ENCODE measurements around the gene MCC.

The MCC gene

GRCh38 chr5:113152380-113152740 lies 335.9 kb downstream of the MCC start:
- TF ChIP-seq REST (IDR thresholded peaks at IDR 0.05; ENCODE audit: insufficient read depth in 1 of 2, low read depth in 2 of 2, low read length in 2 of 2) (no peak), FOXP2 (optimal IDR thresholded peaks at IDR 0.05; ENCODE audit: borderline replicate concordance, extremely low read depth, extremely low read length, insufficient read depth) (no peak), TAF1 (IDR thresholded peaks at IDR 0.05; ENCODE audit: borderline replicate concordance, insufficient read depth, low read length) (no peak), SIN3A (IDR thresholded peaks at IDR 0.05; ENCODE audit: borderline replicate concordance, insufficient read depth, low read length) (no peak), POLR2AphosphoS5 (IDR thresholded peaks at IDR 0.05; ENCODE audit: low read depth, low read length) (no peak)

- TF ChIP-seq TAF1 (IDR thresholded peaks at IDR 0.05; ENCODE audit: borderline replicate concordance, insufficient read depth, low read length) (no peak), POLR2AphosphoS5 (IDR thresholded peaks at IDR 0.05; ENCODE audit: low read depth, low read length) (no peak), FOXP2 (optimal IDR thresholded peaks at IDR 0.05; ENCODE audit: borderline replicate concordance, extremely low read depth, extremely low read length, insufficient read depth) (no peak), SIN3A (IDR thresholded peaks at IDR 0.05; ENCODE audit: borderline replicate concordance, insufficient read depth, low read length) (no peak), REST (IDR thresholded peaks at IDR 0.05; ENCODE audit: insufficient read depth in 1 of 2, low read depth in 2 of 2, low read length in 2 of 2) (no peak)
Measured at GRCh38 chr5:113151641-113152379, 336.4 kb downstream of the MCC start.

- TF ChIP-seq TAF1 (IDR thresholded peaks at IDR 0.05; ENCODE audit: borderline replicate concordance, insufficient read depth, low read length) (no peak), POLR2AphosphoS5 (IDR thresholded peaks at IDR 0.05; ENCODE audit: low read depth, low read length) (no peak), REST (IDR thresholded peaks at IDR 0.05; ENCODE audit: insufficient read depth in 1 of 2, low read depth in 2 of 2, low read length in 2 of 2) (no peak), SIN3A (IDR thresholded peaks at IDR 0.05; ENCODE audit: borderline replicate concordance, insufficient read depth, low read length) (no peak), FOXP2 (optimal IDR thresholded peaks at IDR 0.05; ENCODE audit: borderline replicate concordance, extremely low read depth, extremely low read length, insufficient read depth) (no peak)
Measured at GRCh38 chr5:113150821-113151220, 337.4 kb downstream of the MCC start.

GRCh38 chr5:113150221-113150620 lies 338.0 kb downstream of the MCC start:
- TF ChIP-seq SIN3A (IDR thresholded peaks at IDR 0.05; ENCODE audit: borderline replicate concordance, insufficient read depth, low read length), result no peak
- TF ChIP-seq POLR2AphosphoS5 (IDR thresholded peaks at IDR 0.05; ENCODE audit: low read depth, low read length), result no peak
- TF ChIP-seq REST (IDR thresholded peaks at IDR 0.05; ENCODE audit: insufficient read depth in 1 of 2, low read depth in 2 of 2, low read length in 2 of 2), result no peak
- no peak for TF ChIP-seq FOXP2 (optimal IDR thresholded peaks at IDR 0.05; ENCODE audit: borderline replicate concordance, extremely low read depth, extremely low read length, insufficient read depth)
- TF ChIP-seq TAF1 (IDR thresholded peaks at IDR 0.05; ENCODE audit: borderline replicate concordance, insufficient read depth, low read length), result no peak
